Stimulated activated CD4-positive, alpha-beta T cell treated with anti-CD3 and anti-CD28 coated beads, Interleukin-15, amount 100 ng/mL, for 24 hours (primary cell): ENCODE data around the gene SLC7A4.
"Not testable (repeated sequence)": the region's sequence is repeated elsewhere in the genome, so short reads cannot be mapped to it uniquely, and the experiment has no call there.

Source experiments
- DNase-seq: peaks from one replicate; pipeline ENCODE4 v3.0.0-alpha.2; 2020

The SLC7A4 gene

GRCh38 chr22:21064917-21065864 lies 32.8 kb upstream of the SLC7A4 start:
- DNase-seq: no peak

GRCh38 chr22:21064425-21064824 lies 32.1 kb upstream of the SLC7A4 start:
- not testable (repeated sequence) for DNase-seq

- DNase-seq: not testable (repeated sequence)
These were observed 29.4 kb upstream of the SLC7A4 start for GRCh38 chr22:21061660-21062321.

- DNase-seq: not testable (repeated sequence)
These were observed 28.0 kb upstream of the SLC7A4 start for GRCh38 chr22:21060363-21060762.

- peak; percentile 16 for DNase-seq
These were observed 23.5 kb upstream of the SLC7A4 start for GRCh38 chr22:21055880-21056319.

- no peak for DNase-seq
These were observed 23.1 kb upstream of the SLC7A4 start for GRCh38 chr22:21055564-21055834.

- no peak for DNase-seq
These were observed 22.6 kb upstream of the SLC7A4 start for GRCh38 chr22:21054714-21055563.

GRCh38 chr22:21054046-21054713 lies 21.8 kb upstream of the SLC7A4 start:
- DNase-seq: no peak

- DNase-seq: no peak
These were observed 20.5 kb upstream of the SLC7A4 start for GRCh38 chr22:21052715-21053459.

GRCh38 chr22:21051831-21052400 lies 19.6 kb upstream of the SLC7A4 start:
- DNase-seq: no peak

GRCh38 chr22:21051145-21051830 lies 18.9 kb upstream of the SLC7A4 start:
- no peak for DNase-seq

- DNase-seq: not testable (repeated sequence)
These were observed 16.6 kb upstream of the SLC7A4 start for GRCh38 chr22:21048965-21049364.

- not testable (repeated sequence) for DNase-seq
These were observed 16.1 kb upstream of the SLC7A4 start for GRCh38 chr22:21048448-21048847.

- no peak for DNase-seq
These were observed 15.4 kb upstream of the SLC7A4 start for GRCh38 chr22:21047730-21048129.

- DNase-seq: no peak
These were observed 14.8 kb upstream of the SLC7A4 start for GRCh38 chr22:21047035-21047661.

- DNase-seq: peak; percentile 85
These were observed 13.4 kb upstream of the SLC7A4 start, which contains the start of gene LRRC74B for GRCh38 chr22:21045585-21046294. Gene LRRC74B, plus strand, starts transcription at chr22:21045946. Its CDS starts 41 bp downstream, at chr22:21045987.

GRCh38 chr22:21044931-21045584 lies 12.7 kb upstream of the SLC7A4 start:
- peak; percentile 27 for DNase-seq

- no peak for DNase-seq
These were observed 11.6 kb upstream of the SLC7A4 start for GRCh38 chr22:21043860-21044535.
